ENCODE data around the gene ZNF414.

The ZNF414 gene

GRCh38 chr19:8489561-8490394, 24.2 kb downstream of the ZNF414 start:
- DNase-seq: no peak

GRCh38 chr19:8488365-8488764, 25.6 kb downstream of the ZNF414 start:
- DNase-seq: no peak

- peak; percentile 64 to 67 for DNase-seq
These were observed 26.7 kb downstream of the ZNF414 start for GRCh38 chr19:8487137-8487851.

- no peak for DNase-seq
These were observed 27.3 kb downstream of the ZNF414 start for GRCh38 chr19:8486661-8487136.

GRCh38 chr19:8485561-8486371, 28.2 kb downstream of the ZNF414 start:
- no peak for DNase-seq

GRCh38 chr19:8484331-8484894, 29.6 kb downstream of the ZNF414 start:
- DNase-seq: peak in 1 of 2 donors; percentile 68

GRCh38 chr19:8483165-8483564, 30.8 kb downstream of the ZNF414 start:
- no peak for DNase-seq

- no peak for DNase-seq
These were observed 31.3 kb downstream of the ZNF414 start for GRCh38 chr19:8482696-8483095.

- no peak for DNase-seq
These were observed 32.4 kb downstream of the ZNF414 start for GRCh38 chr19:8481616-8482015.

- DNase-seq: no peak
These were observed 32.8 kb downstream of the ZNF414 start for GRCh38 chr19:8481201-8481600.

- DNase-seq: no peak
These were observed 35.4 kb downstream of the ZNF414 start for GRCh38 chr19:8478598-8478997.

GRCh38 chr19:8477889-8478288, 36.1 kb downstream of the ZNF414 start:
- DNase-seq: no peak

- no peak for DNase-seq
These were observed 37.4 kb downstream of the ZNF414 start for GRCh38 chr19:8476524-8476923.

GRCh38 chr19:8475005-8475404, 39.0 kb downstream of the ZNF414 start:
- no peak for DNase-seq

- DNase-seq: no peak
These were observed 40.1 kb downstream of the ZNF414 start for GRCh38 chr19:8473648-8474476.

- DNase-seq: no peak
These were observed 44.2 kb downstream of the ZNF414 start for GRCh38 chr19:8469613-8470368.

- DNase-seq: no peak
These were observed 45.1 kb downstream of the ZNF414 start for GRCh38 chr19:8468761-8469373.

GRCh38 chr19:8468124-8468523, 45.8 kb downstream of the ZNF414 start:
- no peak for DNase-seq

- no peak for DNase-seq
These were observed 47.9 kb downstream of the ZNF414 start for GRCh38 chr19:8466018-8466417.

- DNase-seq: no peak
These were observed 50.6 kb downstream of the ZNF414 start for GRCh38 chr19:8463365-8463764.

GRCh38 chr19:8462571-8462970, 51.4 kb downstream of the ZNF414 start:
- no peak for DNase-seq

Data from CD4-positive, alpha-beta T cell treated with Interleukin-1 beta for 1 hour (primary cell).